ENCODE data around the gene TXLNB. TPM values are rescaled to one million over a fixed set of nuclear protein-coding genes. Genes with fewer than 3 reads are reported as not detected.

The TXLNB gene
- total and polyA plus RNA-seq, 2 donors (not counting 3 experiments of a cell fraction or from before 2014, with no cell fraction given): 0.04 to 0.18 TPM

DNA sequence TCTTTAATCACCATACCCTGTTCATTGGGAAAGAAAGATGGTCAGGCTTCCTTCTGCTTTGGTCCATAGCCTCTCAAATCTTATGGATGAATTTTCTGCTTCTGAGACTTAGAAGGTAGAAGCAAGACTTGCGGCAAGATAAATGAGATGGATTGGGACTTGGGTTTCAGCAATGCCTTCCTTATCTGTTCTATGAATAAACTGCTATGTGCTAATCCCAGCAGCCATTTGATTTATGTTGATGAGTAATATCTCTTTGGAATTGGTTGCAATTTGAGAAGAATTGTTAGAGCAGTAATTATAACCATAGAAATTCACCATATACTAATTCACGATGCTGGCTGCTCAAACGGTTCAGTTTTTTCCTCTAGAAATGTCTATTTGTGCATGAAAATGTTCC lies 48.3 kb downstream of the TXLNB start:
- H3K27me3 ChIP-seq (ENCODE audit: control insufficient read depth in 2 of 2, insufficient read depth in 2 of 2, low read length in 2 of 2): peaks cover 2 to 3% of the 10 kb centered on the region in 2 experiments
- no peak overlapping the region for H2AFZ ChIP-seq (ENCODE audit: low read depth, low read length)
- no peaks in the 10 kb centered on the region for H3K36me3 ChIP-seq (ENCODE audit: control insufficient read depth in 2 of 2, extremely low read depth in 1 of 2, insufficient read depth in 2 of 2, low read length in 2 of 2)
- POLR2A ChIA-PET: no interaction called here
- CTCF ChIA-PET: no interaction called here
- H4K20me1 ChIP-seq (replicated peaks; ENCODE audit: control insufficient read depth, extremely low read depth, insufficient read depth, low read length): no peaks in the 10 kb centered on the region
- peaks cover 5% of the 10 kb centered on the region for H3K4me1 ChIP-seq (ENCODE audit: control insufficient read depth, extremely low read depth, insufficient read depth, low read length)
- H3K4me3 ChIP-seq (replicated peaks in 1 of 3; ENCODE audit: insufficient read depth in 1 of 3, low read depth in 1 of 3, low read length in 3 of 3): no peak overlapping the region
- FAIRE-seq (no peak), DNase-seq (ENCODE audit: low read depth, low spot score) (no peak)
- no peaks in the 10 kb centered on the region for H3K9me1 ChIP-seq (replicated peaks; ENCODE audit: control insufficient read depth, extremely low read depth, insufficient read depth, low read length)
- H3K9ac ChIP-seq (replicated peaks; ENCODE audit: extremely low read depth, insufficient read depth, low read length): no peak overlapping the region
- intact Hi-C loops (cut with micrococcal nuclease) (no loop called here), dilution Hi-C loops (cut with MboI; ENCODE audit: extremely low pct_ligation_motif_present, low sequenced_read_pairs) (no loop called here)
- H3K4me2 ChIP-seq (ENCODE audit: insufficient read depth, low read length): no peak overlapping the region
- BruUV-seq (replicated peaks): no TSS peak
- no peaks in the 10 kb centered on the region for H3K9me3 ChIP-seq (replicated peaks; ENCODE audit: control insufficient read depth, insufficient read depth, low read length)
- H3K79me2 ChIP-seq (ENCODE audit: control insufficient read depth, insufficient read depth, low read length): no peaks in the 10 kb centered on the region
- no peak overlapping the region for H3K27ac ChIP-seq (ENCODE audit: insufficient read depth, low read depth, low read length)
- TF ChIP-seq EZH2 (IDR thresholded peaks at IDR 0.05; ENCODE audit: borderline replicate concordance, low read depth, low read length, severe bottlenecking) (no peak), JUN (IDR thresholded peaks at IDR 0.05; ENCODE audit: borderline replicate concordance, insufficient read depth, insufficient read length, low read depth) (no peak), MYC (IDR thresholded peaks at IDR 0.05; ENCODE audit: low read depth, low read length) (no peak), POLR2A (IDR thresholded peaks at IDR 0.05; ENCODE audit: low read depth, low read length) (no peak), POLR2AphosphoS5 (IDR thresholded peaks at IDR 0.05; ENCODE audit: insufficient read depth, low read depth, low read length) (no peak), GATA2 (IDR thresholded peaks at IDR 0.05; ENCODE audit: insufficient read depth, insufficient read length, low read depth, low read length) (no peak), FOS (IDR thresholded peaks at IDR 0.05; ENCODE audit: borderline replicate concordance, insufficient read depth, low read length) (no peak)
- TF ChIP-seq, protein P1, sequence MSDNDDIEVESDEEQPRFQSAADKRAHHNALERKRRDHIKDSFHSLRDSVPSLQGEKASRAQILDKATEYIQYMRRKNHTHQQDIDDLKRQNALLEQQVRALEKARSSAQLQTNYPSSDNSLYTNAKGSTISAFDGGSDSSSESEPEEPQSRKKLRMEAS (IDR thresholded peaks at IDR 0.05; ENCODE audit: insufficient read depth, insufficient read length): no peak
- TF ChIP-seq, protein P2, sequence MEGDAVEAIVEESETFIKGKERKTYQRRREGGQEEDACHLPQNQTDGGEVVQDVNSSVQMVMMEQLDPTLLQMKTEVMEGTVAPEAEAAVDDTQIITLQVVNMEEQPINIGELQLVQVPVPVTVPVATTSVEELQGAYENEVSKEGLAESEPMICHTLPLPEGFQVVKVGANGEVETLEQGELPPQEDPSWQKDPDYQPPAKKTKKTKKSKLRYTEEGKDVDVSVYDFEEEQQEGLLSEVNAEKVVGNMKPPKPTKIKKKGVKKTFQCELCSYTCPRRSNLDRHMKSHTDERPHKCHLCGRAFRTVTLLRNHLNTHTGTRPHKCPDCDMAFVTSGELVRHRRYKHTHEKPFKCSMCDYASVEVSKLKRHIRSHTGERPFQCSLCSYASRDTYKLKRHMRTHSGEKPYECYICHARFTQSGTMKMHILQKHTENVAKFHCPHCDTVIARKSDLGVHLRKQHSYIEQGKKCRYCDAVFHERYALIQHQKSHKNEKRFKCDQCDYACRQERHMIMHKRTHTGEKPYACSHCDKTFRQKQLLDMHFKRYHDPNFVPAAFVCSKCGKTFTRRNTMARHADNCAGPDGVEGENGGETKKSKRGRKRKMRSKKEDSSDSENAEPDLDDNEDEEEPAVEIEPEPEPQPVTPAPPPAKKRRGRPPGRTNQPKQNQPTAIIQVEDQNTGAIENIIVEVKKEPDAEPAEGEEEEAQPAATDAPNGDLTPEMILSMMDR (IDR thresholded peaks at IDR 0.05; ENCODE audit: extremely low read depth in 1 of 2, insufficient read depth in 1 of 2, low read depth in 1 of 2, low read length in 2 of 2): no peak

Measured in endothelial cell of umbilical vein (primary cell).